HG02943 (cell line): ENCODE data around the gene ZG16.
"Not testable (repeated sequence)": the region's sequence is repeated elsewhere in the genome, so short reads cannot be mapped to it uniquely, and the experiment has no call there.

Source experiments
- ATAC-seq: cut with Tn5 transposase; IDR thresholded peaks from one replicate; pipeline ENCODE4 v1.9.1; 2021; ENCODE audit warnings: mild to moderate bottlenecking, low read depth, moderate library complexity; ENCODE audit not compliant: unreplicated experiment

Gene ZG16, protein sequence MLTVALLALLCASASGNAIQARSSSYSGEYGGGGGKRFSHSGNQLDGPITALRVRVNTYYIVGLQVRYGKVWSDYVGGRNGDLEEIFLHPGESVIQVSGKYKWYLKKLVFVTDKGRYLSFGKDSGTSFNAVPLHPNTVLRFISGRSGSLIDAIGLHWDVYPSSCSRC

DNA sequence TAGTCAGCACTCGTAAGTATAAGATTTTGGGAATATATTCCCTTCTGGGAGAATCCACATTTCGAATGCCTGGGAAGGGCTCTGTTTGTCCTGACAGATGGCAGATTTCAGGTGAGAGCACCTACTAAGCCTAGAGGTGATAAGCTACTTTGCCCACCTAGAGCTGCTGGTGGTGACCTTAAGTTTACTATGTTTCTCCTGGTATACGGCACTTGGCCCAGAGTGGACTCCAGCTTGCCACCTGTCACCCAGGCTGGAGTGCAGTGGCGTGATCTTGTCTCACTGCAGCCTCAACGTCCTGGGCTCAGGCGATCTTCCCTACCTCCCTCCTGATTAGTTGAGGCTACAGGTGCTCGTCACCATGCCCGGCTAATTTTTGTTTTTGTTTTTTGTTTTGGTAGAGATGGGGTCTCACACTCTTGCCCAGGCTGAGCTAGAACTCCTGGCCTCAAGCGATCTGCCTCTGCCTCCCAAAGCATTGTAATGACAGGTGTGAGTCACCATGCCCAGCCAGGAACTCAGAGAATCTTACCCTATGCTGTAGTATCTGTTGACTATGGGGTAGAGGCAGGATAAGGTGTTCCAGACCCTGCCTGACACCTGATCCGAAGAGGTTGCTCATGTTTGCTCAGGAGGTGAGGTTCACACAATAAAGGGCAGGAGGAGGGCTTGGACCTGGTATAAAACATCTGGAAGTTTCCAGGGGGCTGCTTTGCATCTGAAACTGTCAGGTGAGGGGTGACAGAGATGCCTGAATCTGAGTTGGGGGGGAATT lies at the start of gene ZG16:
ZG16 (plus strand) TSS at position 681 of the 775 bp plus-strand sequence. CDS start 1,011 bp downstream, outside the sequence.
- no peak for ATAC-seq

DNA sequence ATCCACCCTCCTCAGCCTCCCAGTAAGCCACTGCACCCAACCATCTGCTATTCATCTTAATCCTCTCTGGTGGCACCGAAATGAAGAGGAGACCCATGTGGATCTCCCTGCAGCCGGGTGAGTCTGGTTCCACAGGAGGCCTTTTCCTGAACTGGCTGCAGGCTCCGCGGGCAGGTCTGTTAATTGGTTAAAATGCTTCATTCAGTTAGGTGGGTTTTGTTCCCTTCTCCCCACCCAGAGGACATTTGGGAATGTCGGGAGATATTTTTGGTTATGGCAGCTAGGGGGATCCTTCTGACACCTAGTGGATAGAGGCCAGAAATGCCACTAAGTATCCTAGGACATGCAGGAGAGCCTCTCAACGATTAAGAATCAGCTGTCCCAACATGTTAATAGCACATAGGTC lies 48.9 kb upstream of the ZG16 start:
- no peak for ATAC-seq

DNA sequence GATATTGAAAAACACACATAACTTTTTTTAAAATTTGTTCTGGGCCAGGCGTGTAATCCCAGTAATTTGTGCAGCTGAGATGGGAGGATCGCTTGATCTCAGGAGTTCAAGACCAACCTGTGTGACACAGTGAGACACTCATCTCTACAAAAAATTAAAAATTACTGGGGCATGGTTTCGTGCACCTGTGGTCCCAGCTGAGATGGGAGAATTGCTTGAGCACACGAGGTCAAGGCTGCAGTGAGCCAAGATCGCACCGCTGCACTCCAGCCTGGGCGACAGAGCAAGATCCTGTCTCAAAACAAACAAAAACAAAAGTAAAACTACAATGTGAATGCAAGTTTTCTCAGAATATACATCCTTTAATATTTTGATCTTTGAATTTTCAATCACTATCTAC lies 47.4 kb upstream of the ZG16 start:
- ATAC-seq, result no peak

- not testable (repeated sequence) for ATAC-seq
Observed at GRCh38 chr16:29731768-29732601, 46.1 kb upstream of the ZG16 start.

GRCh38 chr16:29734786-29735185 lies 43.3 kb upstream of the ZG16 start:
- ATAC-seq, result no peak

GRCh38 chr16:29736112-29736511 lies 41.9 kb upstream of the ZG16 start:
- ATAC-seq, result no peak

DNA sequence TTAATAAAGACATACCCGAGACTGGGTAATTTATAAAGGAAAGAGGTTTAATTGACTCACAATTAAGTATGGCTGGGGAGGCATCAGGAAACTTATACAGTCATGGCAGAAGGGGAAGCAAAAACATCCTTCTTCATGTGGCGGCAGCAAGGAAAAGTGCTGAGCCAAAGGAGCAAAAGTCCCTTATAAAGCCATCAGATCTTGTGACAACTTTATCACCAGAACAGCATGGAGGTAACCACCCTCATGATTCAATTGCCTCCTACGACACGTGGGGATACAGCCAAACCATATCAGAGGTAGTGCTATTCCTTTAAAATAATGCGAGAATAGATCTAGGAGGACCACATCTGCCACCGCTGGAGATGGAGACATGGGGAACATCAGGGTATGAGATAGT lies 41.3 kb upstream of the ZG16 start:
- no peak for ATAC-seq

DNA sequence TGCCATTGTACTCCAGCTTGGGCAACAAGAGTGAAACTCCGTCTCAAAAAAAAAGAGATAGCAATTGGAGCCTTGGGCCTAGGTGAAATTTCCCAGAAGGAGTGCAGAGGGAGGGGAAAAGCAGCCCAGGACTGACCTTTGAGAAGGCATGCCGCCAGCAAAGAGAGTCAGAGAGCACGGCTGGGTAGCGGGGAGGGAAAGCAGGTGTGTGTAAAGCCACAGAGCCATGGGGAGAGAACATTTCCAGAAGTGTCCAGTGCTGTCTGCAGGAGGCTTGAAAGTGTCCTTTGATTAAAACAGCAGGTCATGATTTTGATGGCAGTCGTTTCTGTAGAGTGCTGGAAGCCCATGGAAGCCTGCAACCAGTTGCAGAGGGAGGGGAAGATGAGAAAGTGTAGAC lies 40.3 kb upstream of the ZG16 start:
- no peak for ATAC-seq

- no peak for ATAC-seq
Observed at GRCh38 chr16:29738514-29738913, 39.5 kb upstream of the ZG16 start.

DNA sequence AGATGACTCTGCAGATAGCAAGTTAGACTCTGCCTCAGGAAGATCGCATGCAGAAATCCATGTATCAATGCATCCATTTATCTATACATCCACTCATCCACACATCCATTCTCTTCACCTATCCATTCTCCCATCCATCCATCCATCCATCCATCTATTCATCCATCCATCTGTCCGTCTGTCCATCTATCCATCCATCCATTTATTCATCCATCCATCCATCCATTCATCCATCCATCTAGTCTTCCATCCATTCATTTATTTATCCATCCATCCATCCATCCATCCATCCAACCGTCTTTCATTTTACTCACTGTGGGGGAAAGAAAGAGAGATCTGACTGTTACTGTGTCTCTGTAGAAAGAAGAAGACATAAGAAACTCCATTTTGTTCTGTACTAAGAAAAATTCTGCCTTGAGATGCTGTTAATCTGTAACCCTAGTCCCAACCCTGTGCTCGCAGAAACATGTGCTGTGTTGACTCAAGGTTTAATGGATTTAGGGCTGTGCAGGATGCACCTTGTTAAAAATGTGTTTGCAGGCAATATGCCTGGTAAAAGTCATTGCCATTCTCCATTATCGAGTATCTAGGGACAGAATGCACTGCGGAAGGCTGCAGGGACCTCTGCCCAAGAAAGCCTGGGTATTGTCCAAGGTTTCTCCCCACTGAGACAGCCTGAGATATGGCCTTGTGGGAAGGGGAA lies 38.0 kb upstream of the ZG16 start:
- not testable (repeated sequence) for ATAC-seq

DNA sequence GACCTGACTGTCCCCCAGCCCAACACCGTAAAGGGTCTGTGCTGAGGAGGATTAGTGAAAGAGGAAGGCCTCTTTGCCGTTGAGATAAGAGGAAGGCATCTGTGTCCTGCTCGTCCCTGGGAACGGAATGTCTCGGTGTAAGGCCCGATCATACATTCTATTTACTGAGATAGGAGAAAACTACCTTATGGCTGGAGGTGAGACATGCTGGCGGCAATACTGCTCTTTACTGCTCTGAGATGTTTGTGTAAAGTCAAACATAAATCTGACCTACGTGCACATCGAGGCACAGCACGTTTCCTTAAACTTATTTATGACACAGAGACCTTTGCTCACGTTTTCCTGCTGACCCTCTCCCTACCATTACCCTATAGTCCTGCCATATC lies 37.4 kb upstream of the ZG16 start:
- ATAC-seq, result not testable (repeated sequence)

- ATAC-seq, result no peak
Observed at GRCh38 chr16:29742683-29743275, 35.3 kb upstream of the ZG16 start.

DNA sequence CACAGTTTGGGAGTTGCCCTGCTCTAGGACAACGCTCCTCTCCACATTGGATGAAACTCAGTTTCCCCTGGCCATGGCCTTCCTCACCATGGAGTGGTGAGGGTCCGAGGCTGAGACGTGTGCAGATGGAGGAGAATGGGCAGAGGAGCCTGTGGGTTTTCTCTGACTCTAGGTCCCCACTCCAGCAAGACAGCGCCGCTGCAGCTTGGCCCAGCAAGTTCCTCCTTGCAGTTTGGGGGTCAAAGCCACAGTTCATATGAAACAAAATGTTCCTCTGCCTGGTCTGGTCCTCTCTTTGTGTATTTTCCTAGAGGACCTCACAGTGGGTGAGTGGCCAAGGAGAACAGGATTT lies 34.6 kb upstream of the ZG16 start:
- no peak for ATAC-seq

DNA sequence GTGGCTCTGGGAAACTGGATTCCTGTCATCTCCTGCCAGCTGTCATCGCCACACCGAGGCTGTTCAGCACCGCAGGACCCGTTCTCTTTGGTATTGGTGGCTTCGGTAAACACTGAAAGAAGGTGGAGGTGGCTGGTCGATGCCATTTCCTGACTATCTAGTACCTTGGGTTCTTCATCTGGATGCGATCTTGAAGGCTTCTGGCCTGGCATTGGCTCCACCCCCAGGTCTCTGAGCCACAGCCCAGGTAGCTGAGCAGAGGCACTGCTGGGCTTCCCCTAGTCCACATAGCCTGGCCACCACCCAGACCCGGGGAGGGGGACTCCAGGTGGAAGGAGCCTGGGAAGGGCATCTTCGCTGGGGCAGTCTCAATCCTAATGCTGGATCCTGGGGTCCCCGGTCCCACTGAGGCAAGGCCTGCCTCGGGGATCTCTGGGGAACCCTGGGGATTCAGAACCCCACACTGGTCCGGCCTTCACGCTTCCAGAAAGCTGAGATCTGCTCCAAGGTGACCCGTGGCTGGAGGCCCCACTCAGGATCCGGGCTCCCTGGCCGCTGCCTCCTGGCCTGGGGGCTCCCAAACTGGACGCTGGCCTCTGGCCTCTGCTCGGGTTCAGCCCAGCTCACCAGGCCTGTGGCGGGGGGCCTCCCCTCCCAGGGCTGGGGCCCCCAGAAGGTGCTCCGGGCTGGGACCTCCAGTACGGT lies 34.1 kb upstream of the ZG16 start:
- no peak for ATAC-seq

- no peak for ATAC-seq
Observed at GRCh38 chr16:29744541-29745101, 33.4 kb upstream of the ZG16 start.

DNA sequence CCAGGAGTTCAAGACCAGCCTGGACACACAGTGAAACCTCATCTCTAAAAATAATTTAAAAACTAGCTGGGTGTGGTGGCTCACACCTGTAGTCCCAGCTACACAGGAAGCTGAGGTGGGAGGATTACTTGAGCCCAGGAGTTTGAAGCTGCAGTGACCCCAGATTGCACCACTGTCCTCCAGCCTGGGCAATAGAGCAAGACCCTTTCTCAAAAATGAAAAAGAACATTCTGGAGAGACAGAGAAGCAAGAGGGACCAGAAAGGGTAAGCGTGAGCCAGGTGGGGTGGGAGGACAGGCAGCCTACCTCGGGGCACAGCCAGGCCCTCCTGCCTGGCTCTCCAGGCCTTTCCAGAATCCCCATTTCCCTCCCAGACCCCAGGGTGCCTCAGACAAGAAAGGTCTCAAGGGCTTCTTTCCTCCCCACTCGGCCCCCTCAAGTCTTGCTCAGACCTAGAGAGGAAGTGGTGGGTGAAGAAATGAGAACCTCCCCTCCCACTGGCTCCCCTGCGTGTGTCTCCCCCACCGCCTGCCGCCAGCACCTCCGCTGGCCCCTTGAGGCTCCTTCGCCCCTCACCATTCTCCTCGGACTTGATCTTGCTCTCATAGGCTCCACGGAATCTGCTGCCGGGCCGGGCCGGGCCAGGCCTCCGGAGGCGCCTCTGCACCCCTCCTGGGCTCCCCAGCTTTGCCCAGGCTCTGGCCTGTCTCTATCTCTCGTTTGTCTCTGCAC lies 32.8 kb upstream of the ZG16 start:
- ATAC-seq, result peak; percentile 51

GRCh38 chr16:29745853-29746345 lies 32.2 kb upstream of the ZG16 start, which contains the start of gene C16orf54:
Gene C16orf54 (minus strand): TSS chr16:29745990. CDS start chr16:29744951, 1,039 bp downstream.
- ATAC-seq, result peak; percentile 79

DNA sequence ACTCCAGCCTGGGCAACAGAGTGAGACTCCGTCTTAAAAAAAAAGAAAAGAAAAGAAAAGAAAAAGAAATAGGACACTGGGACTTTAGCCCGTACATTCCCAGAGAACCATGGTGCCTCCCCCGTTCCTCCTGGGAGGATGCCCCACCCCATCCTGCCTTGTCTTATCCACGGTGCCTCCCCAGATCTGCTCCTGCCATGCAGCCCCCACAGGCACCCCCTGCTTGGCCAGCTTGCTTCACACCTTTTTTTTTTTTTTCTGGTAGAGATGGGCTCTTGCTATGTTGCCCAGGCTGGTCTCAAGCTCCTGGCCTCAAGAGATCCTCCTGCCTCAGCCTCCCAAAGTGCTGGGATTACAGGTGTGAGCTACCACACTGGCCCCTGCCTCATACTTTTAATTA lies 31.5 kb upstream of the ZG16 start:
- not testable (repeated sequence) for ATAC-seq
